GM12874 (cell line): ENCODE measurements around the gene LY6G6C.

Experiments used
- TF ChIP-seq, protein P1 (sequence below): IDR thresholded peaks from 2 replicates; pipeline ENCODE4 v1.5.1; 2011; ENCODE audit warnings: low read depth, mild to moderate bottlenecking, control low read depth, low read length, moderate library complexity; ENCODE audit not compliant: insufficient read depth

The LY6G6C gene

DNA sequence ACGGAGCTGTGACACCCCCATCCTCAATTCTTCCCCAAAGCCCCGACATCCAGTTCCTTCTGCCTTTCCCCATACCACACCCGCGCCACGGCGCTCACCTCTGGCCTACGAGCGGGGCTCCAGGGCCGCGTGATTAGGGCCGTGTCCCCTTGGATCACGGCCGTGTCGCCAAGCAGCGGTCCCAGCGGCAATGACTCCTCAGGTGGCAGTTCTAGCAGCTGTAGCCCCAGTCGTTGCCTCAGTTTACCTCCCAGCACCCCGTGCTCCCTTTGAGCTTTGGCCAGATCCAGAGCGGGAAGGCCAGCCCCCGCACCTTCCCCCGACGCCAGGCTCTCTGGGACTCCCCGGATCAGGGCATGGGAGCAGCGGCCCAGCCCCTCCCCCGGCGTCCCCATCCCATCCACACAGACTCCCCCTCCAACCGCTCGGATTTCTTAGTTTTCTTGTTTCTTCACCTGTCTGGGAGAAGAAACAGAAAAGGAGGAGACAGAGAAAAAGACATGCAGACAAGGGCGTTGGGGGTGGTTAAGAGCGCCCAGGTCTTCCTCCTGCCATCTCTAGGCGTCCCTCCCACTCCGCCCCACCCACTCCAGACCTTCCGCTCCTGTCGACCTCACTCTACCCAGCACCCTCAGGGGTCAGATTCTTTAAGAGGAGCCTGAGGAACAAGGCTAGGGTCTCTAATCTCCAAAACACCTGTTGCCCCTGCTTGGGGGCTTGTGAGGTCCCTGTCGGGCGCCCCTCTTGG lies 7.4 kb upstream of the LY6G6C start, which contains the start of gene DDAH2:
Gene DDAH2 (minus strand): TSS at position 533 of the 748 bp plus-strand sequence. CDS start 138 bp downstream, at position 395.
- TF ChIP-seq, protein P1, sequence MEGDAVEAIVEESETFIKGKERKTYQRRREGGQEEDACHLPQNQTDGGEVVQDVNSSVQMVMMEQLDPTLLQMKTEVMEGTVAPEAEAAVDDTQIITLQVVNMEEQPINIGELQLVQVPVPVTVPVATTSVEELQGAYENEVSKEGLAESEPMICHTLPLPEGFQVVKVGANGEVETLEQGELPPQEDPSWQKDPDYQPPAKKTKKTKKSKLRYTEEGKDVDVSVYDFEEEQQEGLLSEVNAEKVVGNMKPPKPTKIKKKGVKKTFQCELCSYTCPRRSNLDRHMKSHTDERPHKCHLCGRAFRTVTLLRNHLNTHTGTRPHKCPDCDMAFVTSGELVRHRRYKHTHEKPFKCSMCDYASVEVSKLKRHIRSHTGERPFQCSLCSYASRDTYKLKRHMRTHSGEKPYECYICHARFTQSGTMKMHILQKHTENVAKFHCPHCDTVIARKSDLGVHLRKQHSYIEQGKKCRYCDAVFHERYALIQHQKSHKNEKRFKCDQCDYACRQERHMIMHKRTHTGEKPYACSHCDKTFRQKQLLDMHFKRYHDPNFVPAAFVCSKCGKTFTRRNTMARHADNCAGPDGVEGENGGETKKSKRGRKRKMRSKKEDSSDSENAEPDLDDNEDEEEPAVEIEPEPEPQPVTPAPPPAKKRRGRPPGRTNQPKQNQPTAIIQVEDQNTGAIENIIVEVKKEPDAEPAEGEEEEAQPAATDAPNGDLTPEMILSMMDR = peak; percentile 84; the same call in 1 of the 2 replicates

DNA sequence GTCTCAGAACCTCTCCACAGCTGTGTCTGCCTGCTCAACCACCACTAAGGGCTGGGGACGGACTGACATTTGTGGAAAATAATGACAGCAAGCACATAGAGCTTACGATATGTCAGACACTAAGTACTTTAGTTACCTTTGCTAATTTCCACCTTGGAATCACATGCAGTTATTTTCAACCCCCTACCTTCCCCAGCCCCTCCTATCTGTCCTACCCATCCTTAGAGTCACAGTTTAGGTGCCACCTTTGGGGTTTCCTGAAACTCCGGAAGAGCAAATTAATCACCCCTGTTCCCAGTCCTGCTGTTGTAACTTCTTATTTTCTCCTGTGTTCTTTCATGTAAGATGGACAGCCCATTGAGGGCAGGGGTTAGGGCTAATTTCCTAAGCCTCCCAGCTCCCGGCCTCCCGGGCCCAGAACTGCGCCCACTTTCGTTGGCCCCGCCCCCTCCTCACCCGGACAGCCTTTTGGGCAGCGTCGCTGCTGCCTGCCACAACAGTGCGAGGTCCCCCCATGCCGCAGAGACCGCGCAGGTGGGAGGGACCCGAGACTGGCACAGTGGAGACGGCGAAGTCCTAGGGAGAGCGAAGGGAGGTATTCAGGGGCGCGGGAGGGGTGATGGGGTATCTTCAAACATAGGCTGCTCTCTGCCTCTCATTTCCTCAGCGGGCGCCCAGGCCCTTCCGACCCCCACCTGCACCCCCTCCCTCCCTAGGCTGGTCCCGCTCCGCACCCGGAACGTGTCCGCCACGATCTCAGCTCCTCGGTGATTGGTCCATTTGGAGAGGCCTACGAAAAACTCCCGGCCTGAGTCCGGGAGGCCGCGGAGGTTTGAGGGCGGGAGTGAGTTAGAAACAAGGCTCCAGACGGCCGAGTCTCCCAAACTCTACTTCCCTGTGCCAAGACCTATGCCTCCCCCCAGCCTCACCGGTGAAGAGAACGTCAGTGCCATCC lies 6.4 kb upstream of the LY6G6C start:
- TF ChIP-seq, protein P1 = no peak

DNA sequence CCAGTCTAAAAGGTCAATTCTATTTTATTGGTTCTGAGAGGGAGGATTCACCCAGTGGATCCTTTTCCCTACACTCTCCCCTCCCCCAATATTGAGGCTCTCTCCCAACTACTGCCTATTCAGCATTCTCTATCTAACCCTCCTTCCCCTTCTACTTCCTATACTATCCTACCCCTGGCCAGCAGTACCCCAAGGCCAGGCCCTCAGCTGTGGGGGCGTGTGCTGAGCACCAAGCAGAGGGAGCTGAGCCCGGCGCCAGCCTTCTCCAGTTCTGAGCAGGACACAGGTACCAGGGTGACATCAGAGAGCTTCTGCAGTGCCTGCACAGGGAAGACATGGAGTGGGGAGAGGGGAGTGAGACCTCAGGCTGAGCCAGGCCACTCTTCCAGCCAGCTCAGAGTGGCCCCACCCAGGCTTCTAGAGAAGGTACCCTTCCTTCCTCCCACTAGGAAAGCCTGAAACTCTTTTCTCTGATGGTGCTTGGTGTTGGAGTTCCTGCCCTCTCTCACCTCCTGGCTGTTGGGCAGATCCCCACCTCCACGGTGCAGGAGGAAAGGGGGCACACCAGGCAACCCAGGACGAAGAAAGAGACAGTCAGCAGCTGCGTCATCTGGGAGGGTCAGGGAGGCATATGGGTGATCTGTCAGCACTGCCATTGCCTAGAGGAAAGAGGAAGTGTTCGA lies 5.6 kb upstream of the LY6G6C start:
- TF ChIP-seq, protein P1 = no peak

DNA sequence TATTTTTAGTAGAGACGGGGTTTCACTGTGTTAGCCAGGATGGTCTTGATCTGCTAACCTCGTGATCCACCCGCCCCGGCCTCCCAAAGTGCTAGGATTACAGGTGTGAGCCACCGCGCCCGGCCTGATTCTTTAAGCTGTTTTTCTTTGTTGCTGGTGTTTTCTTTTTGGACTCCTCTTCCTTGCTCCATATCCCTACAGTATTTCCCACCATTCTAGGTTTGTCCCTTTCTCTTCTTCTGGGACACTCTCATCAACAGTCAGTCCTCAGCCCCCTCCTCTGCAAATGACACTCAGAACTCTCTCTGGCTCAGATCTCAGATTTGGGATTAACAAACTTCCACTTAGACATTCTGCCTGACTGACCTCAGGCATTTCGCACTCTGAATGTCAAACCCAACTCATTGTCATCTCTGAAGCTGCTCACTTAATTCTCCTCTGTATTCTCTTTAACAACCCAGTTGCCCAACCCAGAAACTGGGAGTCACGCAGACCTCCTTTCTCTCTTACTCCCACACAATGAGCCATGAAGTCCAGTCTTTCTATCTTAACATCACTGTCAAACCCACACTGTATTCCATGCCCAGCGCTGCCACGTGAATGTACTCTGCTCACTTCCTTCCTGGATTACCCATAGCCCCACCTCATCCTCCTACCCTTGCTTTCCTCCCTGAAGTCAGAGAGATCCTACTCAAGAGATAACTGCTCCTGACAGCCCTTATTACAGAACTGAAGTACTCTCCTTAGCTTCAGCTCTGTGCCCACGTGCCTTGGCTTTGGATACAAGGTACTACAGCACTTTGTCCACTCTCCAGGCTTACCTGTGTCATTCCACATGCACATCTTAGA lies 4.2 kb upstream of the LY6G6C start:
- TF ChIP-seq, protein P1 = no peak

DNA sequence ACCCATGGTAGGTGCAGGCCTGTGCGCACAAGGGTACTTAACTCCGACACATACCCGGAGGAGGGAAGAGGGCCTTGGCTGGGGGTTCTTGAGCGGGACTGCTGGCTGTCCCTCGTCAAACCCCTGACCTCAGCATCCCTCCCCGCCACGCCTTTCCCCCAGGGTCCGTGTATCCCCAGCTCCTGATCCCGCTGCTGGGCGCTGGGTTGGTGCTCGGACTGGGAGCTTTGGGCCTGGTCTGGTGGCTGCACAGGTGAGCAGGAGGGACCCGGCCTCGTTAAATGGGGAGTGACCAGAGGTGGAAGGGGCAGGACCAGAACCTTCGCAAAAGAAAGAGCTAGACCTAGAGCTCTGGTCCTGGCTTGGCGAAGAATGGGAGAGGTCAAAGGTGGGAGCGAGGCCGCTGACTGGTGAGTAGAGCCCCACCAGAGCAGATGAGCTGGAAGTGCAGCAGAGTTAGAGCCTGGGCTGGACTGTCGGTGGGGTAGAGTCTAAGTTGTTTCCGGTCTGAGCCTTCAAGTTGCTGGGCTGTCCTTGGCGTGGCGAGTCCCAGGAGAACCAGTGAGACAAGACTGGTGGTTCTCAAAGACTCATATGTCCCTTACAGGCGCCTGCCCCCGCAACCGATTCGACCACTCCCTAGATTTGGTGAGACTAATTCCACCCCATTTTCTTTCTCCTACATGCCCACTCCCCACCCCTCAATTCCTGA lies 2.6 kb upstream of the LY6G6C start:
- TF ChIP-seq, protein P1 = no peak

DNA sequence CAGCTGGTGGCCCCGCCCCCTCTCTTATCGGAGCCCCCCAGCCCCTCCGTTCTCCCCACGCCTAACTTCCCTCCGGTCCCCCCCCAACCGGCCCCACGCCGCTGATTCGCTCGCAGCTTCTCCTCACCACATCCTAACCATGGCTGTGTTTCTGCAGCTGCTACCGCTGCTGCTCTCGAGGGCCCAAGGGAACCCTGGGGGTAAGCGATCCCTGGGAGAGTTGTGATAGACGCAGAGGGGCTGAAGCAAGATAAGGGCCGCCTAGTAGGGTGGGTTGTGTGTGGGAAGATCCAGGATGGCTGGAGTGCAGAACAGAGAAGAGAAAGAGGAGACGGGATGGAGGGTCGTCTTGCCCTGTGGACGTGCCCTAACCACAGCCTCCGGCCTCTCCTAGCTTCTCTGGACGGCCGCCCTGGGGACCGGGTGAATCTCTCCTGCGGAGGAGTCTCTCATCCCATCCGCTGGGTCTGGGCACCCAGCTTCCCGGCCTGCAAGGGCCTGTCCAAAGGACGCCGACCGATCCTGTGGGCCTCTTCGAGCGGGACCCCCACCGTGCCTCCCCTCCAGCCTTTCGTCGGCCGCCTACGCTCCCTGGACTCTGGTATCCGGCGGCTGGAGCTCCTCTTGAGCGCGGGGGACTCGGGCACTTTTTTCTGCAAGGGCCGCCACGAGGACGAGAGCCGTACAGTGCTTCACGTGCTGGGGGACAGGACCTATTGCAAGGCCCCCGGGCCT lies 1.9 kb upstream of the LY6G6C start, which contains the start of gene MPIG6B:
Gene MPIG6B (plus strand): TSS at position 129 of the 735 bp plus-strand sequence. CDS start 11 bp downstream, at position 140.
- TF ChIP-seq, protein P1 = no peak
